ENCODE measurements around the gene WWC2.

The WWC2 gene

GRCh38 chr4:183295711-183296110 lies 196.7 kb downstream of the WWC2 start:
- no peak for TF ChIP-seq CTCF (conservative IDR thresholded peaks at IDR 0.05; ENCODE audit: low read depth, low read length)
- no peak overlapping the region for H3K4me3 ChIP-seq (ENCODE audit: low read depth, low read length)
- DNase-seq (ENCODE audit: low read depth), result no peak

GRCh38 chr4:183297675-183298074 lies 198.6 kb downstream of the WWC2 start:
- TF ChIP-seq CTCF (conservative IDR thresholded peaks at IDR 0.05; ENCODE audit: low read depth, low read length), result no peak
- no peak overlapping the region for H3K4me3 ChIP-seq (ENCODE audit: low read depth, low read length)
- DNase-seq (ENCODE audit: low read depth), result no peak

- no peak for TF ChIP-seq CTCF (conservative IDR thresholded peaks at IDR 0.05; ENCODE audit: low read depth, low read length)
- DNase-seq (ENCODE audit: low read depth), result no peak
- H3K4me3 ChIP-seq (ENCODE audit: low read depth, low read length), result no peak overlapping the region
These were observed 200.4 kb downstream of the WWC2 start for GRCh38 chr4:183299464-183299863.

- DNase-seq (ENCODE audit: low read depth), result peak; percentile 28
- H3K4me3 ChIP-seq (ENCODE audit: low read depth, low read length), result no peak overlapping the region
- no peak for TF ChIP-seq CTCF (conservative IDR thresholded peaks at IDR 0.05; ENCODE audit: low read depth, low read length)
These were observed 201.0 kb downstream of the WWC2 start for GRCh38 chr4:183300070-183300469.

- no peak for DNase-seq (ENCODE audit: low read depth)
- no peak overlapping the region for H3K4me3 ChIP-seq (ENCODE audit: low read depth, low read length)
- no peak for TF ChIP-seq CTCF (conservative IDR thresholded peaks at IDR 0.05; ENCODE audit: low read depth, low read length)
These were observed 201.6 kb downstream of the WWC2 start for GRCh38 chr4:183300655-183301054.

GRCh38 chr4:183303301-183303700 lies 204.2 kb downstream of the WWC2 start:
- H3K4me3 ChIP-seq (ENCODE audit: low read depth, low read length), result no peak overlapping the region
- no peak for TF ChIP-seq CTCF (conservative IDR thresholded peaks at IDR 0.05; ENCODE audit: low read depth, low read length)
- no peak for DNase-seq (ENCODE audit: low read depth)

GRCh38 chr4:183304067-183304466 lies 205.0 kb downstream of the WWC2 start:
- TF ChIP-seq CTCF (conservative IDR thresholded peaks at IDR 0.05; ENCODE audit: low read depth, low read length), result no peak
- no peak for DNase-seq (ENCODE audit: low read depth)
- no peak overlapping the region for H3K4me3 ChIP-seq (ENCODE audit: low read depth, low read length)

All from choroid plexus epithelial cell (primary cell).